GM12891 (cell line): ENCODE data around the gene DNMT1.

Experiments used
- DNase-seq: peaks from one replicate; pipeline ENCODE4 v3.0.0; 2011; ENCODE audit warnings: low spot score; ENCODE audit not compliant: insufficient read length
- FAIRE-seq: peaks from 2 replicates; lab custom pipeline; 2011; peaks lifted over from hg19 to GRCh38; lab: Jason Lieb, UNC
- PAX5 ChIP-seq: IDR thresholded peaks from 2 replicates; pipeline ENCODE4 v1.6.1; 2011; ENCODE audit warnings: low read length, moderate library complexity, mild to moderate bottlenecking; ENCODE audit not compliant: insufficient read depth, severe bottlenecking
- POLR2A ChIP-seq: IDR thresholded peaks from 2 replicates; pipeline ENCODE4 v1.6.1; 2011; ENCODE audit warnings: low read depth, low read length, control low read depth
- POLR2AphosphoS5 ChIP-seq: IDR thresholded peaks from 2 replicates; pipeline ENCODE4 v1.6.1; 2011; ENCODE audit warnings: low read depth, low read length, control low read depth
- POU2F2 ChIP-seq: IDR thresholded peaks from 2 replicates; pipeline ENCODE4 v1.6.1; 2011; ENCODE audit warnings: low read depth, mild to moderate bottlenecking, control low read depth, low read length, moderate library complexity
- SPI1 ChIP-seq: IDR thresholded peaks from 2 replicates; pipeline ENCODE4 v1.6.1; 2011; ENCODE audit warnings: low read depth, low read length, control low read depth
- TAF1 ChIP-seq: IDR thresholded peaks from 2 replicates; pipeline ENCODE4 v1.6.1; 2011; ENCODE audit warnings: low read depth, low read length, control low read depth

Gene DNMT1

DNA sequence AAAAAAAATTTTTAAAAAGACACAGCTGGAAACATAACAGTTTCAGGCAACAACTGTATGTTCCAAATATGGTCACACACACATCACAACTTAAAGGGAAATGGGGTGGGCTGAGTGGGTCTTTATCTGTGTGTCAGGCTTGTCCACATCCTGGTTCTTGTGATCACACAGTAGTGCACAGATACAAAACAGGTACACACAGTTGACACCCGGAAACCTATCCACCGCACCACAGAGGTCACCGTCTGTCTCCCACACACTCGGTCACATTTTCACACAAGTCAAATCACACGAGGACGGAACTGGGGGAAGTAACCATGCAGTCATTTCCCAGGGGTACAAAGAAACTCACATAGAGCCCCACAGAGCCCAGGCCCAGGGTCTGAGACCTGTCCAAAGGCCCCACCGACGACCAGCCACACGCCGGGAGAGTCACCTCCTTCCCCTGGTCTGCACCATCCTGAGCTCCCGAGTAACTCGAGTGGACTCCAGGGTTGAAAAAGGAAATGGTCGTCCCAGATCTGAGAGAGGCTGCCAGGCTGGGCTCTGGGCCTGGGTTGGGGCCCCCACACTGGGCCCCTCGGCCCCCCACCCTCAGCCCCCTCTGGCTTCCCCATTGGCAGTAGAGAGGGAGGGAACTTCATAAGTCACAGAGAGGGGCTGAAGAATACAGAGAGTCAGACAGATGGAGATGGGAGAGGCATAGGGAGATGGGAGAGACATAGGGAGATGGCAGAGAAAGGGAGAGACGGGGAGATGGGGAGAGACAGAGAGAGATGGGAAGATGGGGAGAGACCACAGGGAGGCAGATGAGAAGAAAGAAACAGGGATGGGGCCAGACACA lies 89.9 kb downstream of the DNMT1 start:
- peak; percentile 99 for FAIRE-seq
- TF ChIP-seq POU2F2 (peak; percentile 74), POLR2AphosphoS5 (peak; percentile 63), PAX5 (no peak), SPI1 (peak; percentile 75), POLR2A (peak; percentile 60), TAF1 (peak; percentile 64; the same call in 1 of the 2 replicates)
- DNase-seq = peak; percentile 53

DNA sequence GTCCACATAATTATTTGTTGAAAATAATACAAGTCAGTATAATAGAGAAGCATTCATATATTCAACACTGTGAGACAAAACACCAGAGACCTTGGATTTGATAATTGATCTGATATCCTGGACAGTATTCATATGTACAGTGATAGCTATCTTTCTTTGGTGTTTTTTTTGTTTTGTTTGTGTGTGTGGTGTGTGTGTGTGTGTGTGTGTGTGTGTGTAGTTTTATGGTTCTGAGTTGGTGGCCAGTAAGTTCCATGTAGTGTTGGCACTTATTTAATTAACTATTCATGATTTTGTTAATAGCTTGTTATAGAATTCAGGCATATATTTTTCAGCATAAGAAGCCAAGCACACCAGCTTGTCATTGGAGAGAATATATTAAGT lies 90.6 kb downstream of the DNMT1 start:
- TF ChIP-seq POLR2A (no peak), POLR2AphosphoS5 (no peak), POU2F2 (no peak), PAX5 (no peak), TAF1 (no peak), SPI1 (no peak)
- DNase-seq = no peak
- no peak for FAIRE-seq

- DNase-seq (no peak), FAIRE-seq (peak; percentile 91)
- TF ChIP-seq PAX5 (peak; percentile 99), POLR2A (peak; percentile 43; the same call in 1 of the 2 replicates), SPI1 (peak; percentile 78), POU2F2 (peak; percentile 73), TAF1 (peak; percentile 58; the same call in 1 of the 2 replicates), POLR2AphosphoS5 (peak; percentile 52)
Observed at GRCh38 chr19:10102787-10103236, 91.9 kb downstream of the DNMT1 start.

- TF ChIP-seq SPI1 (no peak), PAX5 (no peak), POLR2AphosphoS5 (no peak), TAF1 (no peak), POLR2A (no peak), POU2F2 (no peak)
- no peak for DNase-seq
- FAIRE-seq = no peak
Observed at GRCh38 chr19:10100163-10100785, 94.5 kb downstream of the DNMT1 start.

DNA sequence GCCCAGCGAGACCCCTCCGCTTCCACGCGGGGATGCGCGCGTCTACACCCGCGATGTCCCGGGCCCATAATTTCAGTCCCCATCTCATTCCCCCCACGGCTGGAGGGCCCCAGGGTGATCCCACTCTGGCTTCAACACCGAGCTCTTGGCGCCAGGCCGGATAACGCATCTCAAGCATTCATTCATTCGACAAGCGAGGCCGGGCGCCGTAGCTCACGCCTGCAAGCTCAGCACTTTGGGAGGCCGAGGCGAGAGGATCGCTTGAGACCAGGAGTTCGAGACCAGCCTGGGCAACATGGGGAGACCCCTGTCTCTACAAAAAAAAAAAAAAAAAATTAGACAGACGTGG lies 98.2 kb downstream of the DNMT1 start:
- DNase-seq (no peak), FAIRE-seq (no peak)
- no peak for TF ChIP-seq SPI1
- no peak for TF ChIP-seq PAX5
- TF ChIP-seq POLR2A = no peak
- TF ChIP-seq POLR2AphosphoS5 = no peak
- TF ChIP-seq POU2F2 = no peak
- TF ChIP-seq TAF1 = no peak

- DNase-seq (peak; percentile 97), FAIRE-seq (peak; percentile 99)
- TF ChIP-seq SPI1 (no peak), PAX5 (no peak), POLR2AphosphoS5 (no peak)
Observed at GRCh38 chr19:10095948-10096614, 98.7 kb downstream of the DNMT1 start.

- FAIRE-seq (no peak), DNase-seq (no peak)
Observed at GRCh38 chr19:10095622-10095947, 99.2 kb downstream of the DNMT1 start.

GRCh38 chr19:10093295-10094186 lies 101.2 kb downstream of the DNMT1 start:
- no peak for DNase-seq
- FAIRE-seq = no peak
- no peak for TF ChIP-seq POU2F2
- TF ChIP-seq POLR2A = no peak
- peak; percentile 49; the same call in 1 of the 2 replicates for TF ChIP-seq POLR2AphosphoS5
- TF ChIP-seq TAF1 = no peak
- no peak for TF ChIP-seq SPI1

More at GRCh38 chr19:10095622-10095947, 99.2 kb downstream of the DNMT1 start:
- TF ChIP-seq PAX5 = no peak
- TF ChIP-seq POU2F2 = peak; percentile 34; the same call in 1 of the 2 replicates
